Activated CD4-positive, CD25-positive, alpha-beta regulatory T cell treated with anti-CD3 and anti-CD28 coated beads, Interleukin-2, amount 50 U/mL, for 72 hours (primary cell): ENCODE data around the gene C11orf21.
A peak's percentile ranks its signal among the peaks of the same experiment; 100 is the strongest.
"Not testable (repeated sequence)": the region's sequence is repeated elsewhere in the genome, so short reads cannot be mapped to it uniquely, and the experiment has no call there.

Experiments used
- DNase-seq: peaks from one replicate; pipeline ENCODE4 v3.0.0; 2021

C11orf21 gene

GRCh38 chr11:2295971-2296912 lies 5.5 kb downstream of the C11orf21 start:
- DNase-seq: peak; percentile 25

- DNase-seq: peak; percentile 23
Measured at GRCh38 chr11:2294926-2295290, 6.8 kb downstream of the C11orf21 start.

- DNase-seq: peak; percentile 19
Measured at GRCh38 chr11:2293984-2294925, 7.5 kb downstream of the C11orf21 start.

- DNase-seq: peak; percentile 24
Measured at GRCh38 chr11:2293531-2293971, 8.2 kb downstream of the C11orf21 start.

- DNase-seq: no peak
Measured at GRCh38 chr11:2290351-2290841, 11.3 kb downstream of the C11orf21 start.

- no peak for DNase-seq
Measured at GRCh38 chr11:2289859-2290258, 11.9 kb downstream of the C11orf21 start.

GRCh38 chr11:2289350-2289749 lies 12.4 kb downstream of the C11orf21 start:
- DNase-seq: no peak

GRCh38 chr11:2287091-2287490 lies 14.6 kb downstream of the C11orf21 start:
- no peak for DNase-seq

- not testable (repeated sequence) for DNase-seq
Measured at GRCh38 chr11:2286350-2286749, 15.4 kb downstream of the C11orf21 start.

- no peak for DNase-seq
Measured at GRCh38 chr11:2280208-2280607, 21.5 kb downstream of the C11orf21 start.

- DNase-seq: no peak
Measured at GRCh38 chr11:2277933-2278523, 23.7 kb downstream of the C11orf21 start.

- DNase-seq: no peak
Measured at GRCh38 chr11:2277008-2277346, 24.7 kb downstream of the C11orf21 start.

GRCh38 chr11:2276280-2277007 lies 25.3 kb downstream of the C11orf21 start:
- DNase-seq: no peak

- no peak for DNase-seq
Measured at GRCh38 chr11:2275334-2276279, 26.1 kb downstream of the C11orf21 start.

GRCh38 chr11:2273771-2274170 lies 27.9 kb downstream of the C11orf21 start:
- no peak for DNase-seq

- DNase-seq: no peak
Measured at GRCh38 chr11:2273311-2273710, 28.4 kb downstream of the C11orf21 start.

- DNase-seq: no peak
Measured at GRCh38 chr11:2272946-2273280, 28.8 kb downstream of the C11orf21 start.

GRCh38 chr11:2272228-2272945 lies 29.3 kb downstream of the C11orf21 start:
- DNase-seq: no peak

- DNase-seq: no peak
Measured at GRCh38 chr11:2271327-2272227, 30.1 kb downstream of the C11orf21 start.

GRCh38 chr11:2271077-2271326 lies 30.7 kb downstream of the C11orf21 start:
- DNase-seq: no peak
